ENCODE data around the gene AGBL1. TPM values are rescaled to one million over a fixed set of nuclear protein-coding genes. Genes with fewer than 3 reads are reported as not detected.

The AGBL1 gene
- total RNA-seq, 1 donor from 2014 or later: 5.5 TPM

GRCh38 chr15:86063356-86064095, 16.1 kb upstream of the AGBL1 start:
- peak overlapping the region; percentile 33 for H3K4me3 ChIP-seq
- H3F3A ChIP-seq (ENCODE audit: low read depth): peaks cover 38% of the 10 kb centered on the region
- no peaks in the 10 kb centered on the region for H3K27me3 ChIP-seq
- H3K4me2 ChIP-seq: peak overlapping the region; percentile 62
- H3K4me1 Mint-ChIP-seq: peaks cover 34% of the 10 kb centered on the region
- H2AFZ ChIP-seq (replicated peaks): no peak overlapping the region
- H3K9ac ChIP-seq: no peak overlapping the region
- H3K27me3 Mint-ChIP-seq (ENCODE audit: insufficient read depth, low read depth): peaks cover 2% of the 10 kb centered on the region
- H3K27ac ChIP-seq: peak overlapping the region; percentile 98
- DNase-seq (ENCODE audit: low spot score): peak; percentile 94
- no peaks in the 10 kb centered on the region for H3K36me3 ChIP-seq
- peak overlapping the region; percentile 93 for H3K27ac Mint-ChIP-seq
- H3K4me1 ChIP-seq: peaks cover 41% of the 10 kb centered on the region
- no peak overlapping the region for H3K4me3 Mint-ChIP-seq
- no peak for TF ChIP-seq EZH2phosphoT487 (IDR thresholded peaks at IDR 0.05)
- no peak for TF ChIP-seq EZH2 (IDR thresholded peaks at IDR 0.05)
- no peak for TF ChIP-seq CTCF (IDR thresholded peaks at IDR 0.05)
- H3K9me3 Mint-ChIP-seq: peaks cover 3% of the 10 kb centered on the region
- H3K9me3 ChIP-seq (ENCODE audit: low read depth): no peaks in the 10 kb centered on the region
- H4K20me1 ChIP-seq (ENCODE audit: low read depth): no peaks in the 10 kb centered on the region
- H3K79me2 ChIP-seq (ENCODE audit: low read depth): no peaks in the 10 kb centered on the region
- H3K36me3 Mint-ChIP-seq: no peaks in the 10 kb centered on the region

- H3K27me3 Mint-ChIP-seq (ENCODE audit: insufficient read depth, low read depth): peaks cover 2% of the 10 kb centered on the region
- H3K4me3 Mint-ChIP-seq: no peak overlapping the region
- H3K9me3 Mint-ChIP-seq: peaks cover 3% of the 10 kb centered on the region
- H3K4me1 Mint-ChIP-seq: peaks cover 34% of the 10 kb centered on the region
- Histone ChIP-seq H3K27ac (peak overlapping the region; percentile 98), H3K4me1 (peaks cover 41% of the 10 kb centered on the region), H3K79me2 (ENCODE audit: low read depth) (no peaks in the 10 kb centered on the region), H2AFZ (replicated peaks) (no peak overlapping the region), H3K4me3 (no peak overlapping the region), H3K4me2 (peak overlapping the region; percentile 37), H3K27me3 (no peaks in the 10 kb centered on the region), H3K9me3 (ENCODE audit: low read depth) (no peaks in the 10 kb centered on the region), H3K9ac (no peak overlapping the region), H3F3A (ENCODE audit: low read depth) (peaks cover 38% of the 10 kb centered on the region), H3K36me3 (no peaks in the 10 kb centered on the region), H4K20me1 (ENCODE audit: low read depth) (no peaks in the 10 kb centered on the region)
- H3K36me3 Mint-ChIP-seq: no peaks in the 10 kb centered on the region
- TF ChIP-seq EZH2 (IDR thresholded peaks at IDR 0.05) (no peak), EZH2phosphoT487 (IDR thresholded peaks at IDR 0.05) (no peak), CTCF (IDR thresholded peaks at IDR 0.05) (no peak)
- peak overlapping the region; percentile 93 for H3K27ac Mint-ChIP-seq
- no peak for DNase-seq (ENCODE audit: low spot score)
Observed at GRCh38 chr15:86064326-86064725, 15.3 kb upstream of the AGBL1 start.

- H3K27ac ChIP-seq: no peak overlapping the region
- no peaks in the 10 kb centered on the region for H3K27me3 ChIP-seq
- no peaks in the 10 kb centered on the region for H3K36me3 ChIP-seq
- H3K4me1 ChIP-seq: peaks cover 36% of the 10 kb centered on the region
- H3K9ac ChIP-seq: no peak overlapping the region
- H3F3A ChIP-seq (ENCODE audit: low read depth): peaks cover 34% of the 10 kb centered on the region
- no peaks in the 10 kb centered on the region for H3K36me3 Mint-ChIP-seq
- H3K27ac Mint-ChIP-seq: no peak overlapping the region
- H2AFZ ChIP-seq (replicated peaks): no peak overlapping the region
- no peak for DNase-seq (ENCODE audit: low spot score)
- peaks cover 33% of the 10 kb centered on the region for H3K4me1 Mint-ChIP-seq
- H3K27me3 Mint-ChIP-seq (ENCODE audit: insufficient read depth, low read depth): peaks cover 2% of the 10 kb centered on the region
- H3K4me3 Mint-ChIP-seq: no peak overlapping the region
- no peak overlapping the region for H3K4me2 ChIP-seq
- H3K4me3 ChIP-seq: no peak overlapping the region
- H3K79me2 ChIP-seq (ENCODE audit: low read depth): no peaks in the 10 kb centered on the region
- H3K9me3 Mint-ChIP-seq: peaks cover 6% of the 10 kb centered on the region
- TF ChIP-seq EZH2 (IDR thresholded peaks at IDR 0.05): no peak
- no peak for TF ChIP-seq EZH2phosphoT487 (IDR thresholded peaks at IDR 0.05)
- H3K9me3 ChIP-seq (ENCODE audit: low read depth): no peaks in the 10 kb centered on the region
- no peaks in the 10 kb centered on the region for H4K20me1 ChIP-seq (ENCODE audit: low read depth)
Observed at GRCh38 chr15:86066174-86066834, 13.4 kb upstream of the AGBL1 start.

GRCh38 chr15:86073281-86073680, 6.4 kb upstream of the AGBL1 start:
- no peaks in the 10 kb centered on the region for H3K27me3 ChIP-seq
- no peak overlapping the region for H3K27ac Mint-ChIP-seq
- H3K4me2 ChIP-seq: no peak overlapping the region
- no peaks in the 10 kb centered on the region for H4K20me1 ChIP-seq (ENCODE audit: low read depth)
- H3K36me3 Mint-ChIP-seq: no peaks in the 10 kb centered on the region
- peaks cover 23% of the 10 kb centered on the region for H3K4me1 Mint-ChIP-seq
- no peak overlapping the region for H3K27ac ChIP-seq
- no peaks in the 10 kb centered on the region for H3K79me2 ChIP-seq (ENCODE audit: low read depth)
- H3K27me3 Mint-ChIP-seq (ENCODE audit: insufficient read depth, low read depth): peaks cover 3% of the 10 kb centered on the region
- no peak overlapping the region for H2AFZ ChIP-seq (replicated peaks)
- peaks cover 24% of the 10 kb centered on the region for H3K4me1 ChIP-seq
- no peak for DNase-seq (ENCODE audit: low spot score)
- peaks cover 4% of the 10 kb centered on the region for H3K9me3 Mint-ChIP-seq
- TF ChIP-seq CTCF (IDR thresholded peaks at IDR 0.05) (no peak), EZH2phosphoT487 (IDR thresholded peaks at IDR 0.05) (no peak), EZH2 (IDR thresholded peaks at IDR 0.05) (no peak)
- peaks cover 7% of the 10 kb centered on the region for H3F3A ChIP-seq (ENCODE audit: low read depth)
- no peaks in the 10 kb centered on the region for H3K9me3 ChIP-seq (ENCODE audit: low read depth)
- H3K4me3 Mint-ChIP-seq: no peak overlapping the region
- H3K9ac ChIP-seq: no peak overlapping the region
- H3K4me3 ChIP-seq: no peak overlapping the region
- H3K36me3 ChIP-seq: no peaks in the 10 kb centered on the region

Data from neural progenitor cell (in vitro differentiated cells).